IPS-15b (cell line): ENCODE results near the gene BMF.
A peak's percentile ranks its signal among the peaks of the same experiment; 100 is the strongest.

Source experiments
- H3K27me3 ChIP-seq: one replicate; pipeline ENCODE4 v1.6.1; 2013; ENCODE audit warnings: low read length; ENCODE audit not compliant: control insufficient read depth, insufficient read depth
- H3K36me3 ChIP-seq: one replicate; pipeline ENCODE4 v1.6.1; 2013; ENCODE audit warnings: low read length; ENCODE audit not compliant: control insufficient read depth, insufficient read depth
- H3K4me1 ChIP-seq: one replicate; pipeline ENCODE4 v1.6.1; 2013; ENCODE audit warnings: mild to moderate bottlenecking, low read length; ENCODE audit not compliant: control insufficient read depth, insufficient read depth
- H3K4me3 ChIP-seq: one replicate; pipeline ENCODE4 v1.5.1; 2013; ENCODE audit warnings: low read depth, low read length
- H3K9ac ChIP-seq: one replicate; pipeline ENCODE4 v1.6.1; 2013; ENCODE audit warnings: low read depth, mild to moderate bottlenecking, low read length
- H3K9me3 ChIP-seq: one replicate; pipeline ENCODE4 v1.6.1; 2013; ENCODE audit warnings: mild to moderate bottlenecking, low read length; ENCODE audit not compliant: control insufficient read depth, insufficient read depth

Gene BMF

GRCh38 chr15:40106203-40107161 is 2.2 kb downstream of the BMF start:
- Histone ChIP-seq H3K9me3 (no peaks in the 10 kb centered on the region), H3K27me3 (peaks cover 11% of the 10 kb centered on the region), H3K36me3 (peaks cover 5% of the 10 kb centered on the region), H3K4me3 (peak overlapping the region; percentile 90), H3K9ac (no peak overlapping the region), H3K4me1 (peaks cover 35% of the 10 kb centered on the region)

- no peaks in the 10 kb centered on the region for H3K9me3 ChIP-seq
- peaks cover 11% of the 10 kb centered on the region for H3K27me3 ChIP-seq
- no peak overlapping the region for H3K9ac ChIP-seq
- H3K4me3 ChIP-seq, result no peak overlapping the region
- peaks cover 5% of the 10 kb centered on the region for H3K36me3 ChIP-seq
- H3K4me1 ChIP-seq, result peaks cover 40% of the 10 kb centered on the region
Observed at GRCh38 chr15:40105517-40106202, 3.0 kb downstream of the BMF start.

- peaks cover 43% of the 10 kb centered on the region for H3K4me1 ChIP-seq
- H3K36me3 ChIP-seq, result peaks cover 5% of the 10 kb centered on the region
- peaks cover 11% of the 10 kb centered on the region for H3K27me3 ChIP-seq
- H3K9ac ChIP-seq, result no peak overlapping the region
- H3K4me3 ChIP-seq, result no peak overlapping the region
- H3K9me3 ChIP-seq, result no peaks in the 10 kb centered on the region
Observed at GRCh38 chr15:40104865-40105516, 3.7 kb downstream of the BMF start.

GRCh38 chr15:40104296-40104864 is 4.3 kb downstream of the BMF start:
- peaks cover 11% of the 10 kb centered on the region for H3K27me3 ChIP-seq
- no peaks in the 10 kb centered on the region for H3K9me3 ChIP-seq
- peaks cover 5% of the 10 kb centered on the region for H3K36me3 ChIP-seq
- no peak overlapping the region for H3K9ac ChIP-seq
- H3K4me3 ChIP-seq, result no peak overlapping the region
- peaks cover 41% of the 10 kb centered on the region for H3K4me1 ChIP-seq

- Histone ChIP-seq H3K27me3 (peaks cover 11% of the 10 kb centered on the region), H3K4me3 (peak overlapping the region; percentile 6), H3K36me3 (peaks cover 5% of the 10 kb centered on the region), H3K9ac (no peak overlapping the region), H3K4me1 (peaks cover 45% of the 10 kb centered on the region), H3K9me3 (no peaks in the 10 kb centered on the region)
Observed at GRCh38 chr15:40103864-40104271, 4.8 kb downstream of the BMF start.

GRCh38 chr15:40102897-40103858 is 5.5 kb downstream of the BMF start:
- H3K4me1 ChIP-seq, result peaks cover 50% of the 10 kb centered on the region
- H3K4me3 ChIP-seq, result peak overlapping the region; percentile 6
- H3K27me3 ChIP-seq, result peaks cover 10% of the 10 kb centered on the region
- H3K36me3 ChIP-seq, result peaks cover 5% of the 10 kb centered on the region
- no peaks in the 10 kb centered on the region for H3K9me3 ChIP-seq
- no peak overlapping the region for H3K9ac ChIP-seq

GRCh38 chr15:40100947-40101905 is 7.5 kb downstream of the BMF start:
- Histone ChIP-seq H3K36me3 (peaks cover 5% of the 10 kb centered on the region), H3K9me3 (no peaks in the 10 kb centered on the region), H3K9ac (no peak overlapping the region), H3K4me3 (no peak overlapping the region), H3K27me3 (peaks cover 3% of the 10 kb centered on the region), H3K4me1 (peaks cover 51% of the 10 kb centered on the region)

- Histone ChIP-seq H3K36me3 (peaks cover 1% of the 10 kb centered on the region), H3K27me3 (peaks cover 3% of the 10 kb centered on the region), H3K4me3 (no peak overlapping the region), H3K9me3 (no peaks in the 10 kb centered on the region), H3K4me1 (peaks cover 48% of the 10 kb centered on the region), H3K9ac (no peak overlapping the region)
Observed at GRCh38 chr15:40100123-40100946, 8.3 kb downstream of the BMF start.

- Histone ChIP-seq H3K9me3 (no peaks in the 10 kb centered on the region), H3K27me3 (no peaks in the 10 kb centered on the region), H3K9ac (peak overlapping the region; percentile 40), H3K36me3 (no peaks in the 10 kb centered on the region), H3K4me1 (peaks cover 35% of the 10 kb centered on the region), H3K4me3 (no peak overlapping the region)
Observed at GRCh38 chr15:40098489-40099261, 10.0 kb downstream of the BMF start.
